ENCODE data around the gene ALG14. TPM values are rescaled to one million over a fixed set of nuclear protein-coding genes. Genes with fewer than 3 reads are reported as not detected.

ALG14 gene
- total RNA-seq, 2 experiments from 2014 or later, result 0.08 to 0.52 TPM

DNA sequence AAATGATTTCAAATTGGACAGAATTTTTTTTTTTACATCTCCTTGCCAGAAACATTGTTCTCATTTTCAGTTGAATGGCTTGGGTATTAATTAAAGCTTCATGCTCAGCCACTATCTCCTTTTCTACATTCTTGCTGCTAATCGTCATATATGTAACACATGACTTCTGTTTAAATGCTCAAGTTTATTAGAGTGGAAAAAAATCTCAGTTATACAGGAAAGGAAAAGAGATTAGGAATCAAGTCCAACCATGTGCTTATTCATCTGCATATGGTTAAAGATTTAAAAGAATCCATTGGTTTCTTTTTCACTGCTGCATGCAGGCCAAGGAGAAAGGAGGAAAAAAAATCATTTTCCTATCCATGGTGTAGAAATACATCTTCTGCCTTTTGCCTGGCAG, 98.5 kb downstream of the ALG14 start:
- Mint-ChIP-seq H3K9me3 (no peaks in the 10 kb centered on the region), H3K4me1 (ENCODE audit: low read depth) (no peaks in the 10 kb centered on the region), H3K27ac (no peak overlapping the region), H3K27me3 (no peaks in the 10 kb centered on the region), H3K4me3 (no peak overlapping the region), H3K36me3 (ENCODE audit: low read depth) (no peaks in the 10 kb centered on the region)
- no peak overlapping the region for H3K4me3 ChIP-seq (ENCODE audit: low read length)
- H3K4me1 ChIP-seq (ENCODE audit: insufficient read depth, low read length), result no peaks in the 10 kb centered on the region
- H3K27ac ChIP-seq (ENCODE audit: low read depth in 1 of 2, low read length in 2 of 2), result no peak overlapping the region
- ATAC-seq (ENCODE audit: poor library complexity) (no peak), DNase-seq (no peak)
- no peaks in the 10 kb centered on the region for H3K9me3 ChIP-seq (ENCODE audit: control insufficient read depth in 1 of 2, insufficient read depth in 1 of 2, low read length in 2 of 2)
- CTCF ChIA-PET, result interaction anchor here (0.7 kb wide), 1 partner anchor 12 kb away, joined by 4 read pairs; no protein-coding TSS in a partner anchor
- intact Hi-C loops (cut with DNase I, micrococcal nuclease), result no loop called here
- no peaks in the 10 kb centered on the region for H3K27me3 ChIP-seq (ENCODE audit: control insufficient read depth in 1 of 2, insufficient read depth in 2 of 2, low read length in 2 of 2)
- POLR2A ChIA-PET, result no interaction called here
- H3K36me3 ChIP-seq (ENCODE audit: insufficient read depth, low read length), result no peaks in the 10 kb centered on the region
- TF ChIP-seq, protein P1, sequence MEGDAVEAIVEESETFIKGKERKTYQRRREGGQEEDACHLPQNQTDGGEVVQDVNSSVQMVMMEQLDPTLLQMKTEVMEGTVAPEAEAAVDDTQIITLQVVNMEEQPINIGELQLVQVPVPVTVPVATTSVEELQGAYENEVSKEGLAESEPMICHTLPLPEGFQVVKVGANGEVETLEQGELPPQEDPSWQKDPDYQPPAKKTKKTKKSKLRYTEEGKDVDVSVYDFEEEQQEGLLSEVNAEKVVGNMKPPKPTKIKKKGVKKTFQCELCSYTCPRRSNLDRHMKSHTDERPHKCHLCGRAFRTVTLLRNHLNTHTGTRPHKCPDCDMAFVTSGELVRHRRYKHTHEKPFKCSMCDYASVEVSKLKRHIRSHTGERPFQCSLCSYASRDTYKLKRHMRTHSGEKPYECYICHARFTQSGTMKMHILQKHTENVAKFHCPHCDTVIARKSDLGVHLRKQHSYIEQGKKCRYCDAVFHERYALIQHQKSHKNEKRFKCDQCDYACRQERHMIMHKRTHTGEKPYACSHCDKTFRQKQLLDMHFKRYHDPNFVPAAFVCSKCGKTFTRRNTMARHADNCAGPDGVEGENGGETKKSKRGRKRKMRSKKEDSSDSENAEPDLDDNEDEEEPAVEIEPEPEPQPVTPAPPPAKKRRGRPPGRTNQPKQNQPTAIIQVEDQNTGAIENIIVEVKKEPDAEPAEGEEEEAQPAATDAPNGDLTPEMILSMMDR (IDR thresholded peaks at IDR 0.05), result no peak

DNA sequence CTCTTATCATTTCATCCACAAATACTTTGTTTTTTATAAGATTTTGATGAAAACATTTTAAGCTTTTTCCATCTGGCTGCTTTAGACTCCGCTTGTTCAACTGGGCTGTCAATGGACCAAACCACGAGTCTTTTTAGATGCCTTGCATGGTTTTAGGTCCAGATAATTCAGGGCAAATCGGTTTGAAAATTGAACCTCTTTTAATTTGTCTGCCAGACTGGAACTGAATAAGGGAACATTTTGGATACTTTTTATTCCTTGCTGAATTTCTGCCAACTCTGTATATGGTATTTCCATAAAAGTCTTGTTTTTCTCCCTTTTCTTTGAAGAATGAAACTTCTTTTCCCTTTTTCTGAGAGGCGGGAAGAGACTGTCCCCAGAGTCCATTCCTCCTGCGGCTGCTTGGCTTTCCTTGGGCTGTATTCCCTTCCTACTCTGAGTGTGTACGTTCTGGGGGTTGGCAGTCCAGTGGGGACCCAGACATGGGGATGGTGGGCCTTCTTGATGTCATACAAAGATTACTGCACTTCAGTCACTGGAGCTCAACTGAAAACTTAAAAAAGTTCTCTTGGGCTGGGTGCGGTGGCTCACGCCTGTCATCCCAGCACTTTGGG, 99.3 kb downstream of the ALG14 start:
- no peaks in the 10 kb centered on the region for H3K36me3 ChIP-seq (ENCODE audit: insufficient read depth, low read length)
- ChIA-PET POLR2A (no interaction called here), CTCF (no interaction called here)
- intact Hi-C loops (cut with DNase I, micrococcal nuclease), result no loop called here
- H3K9me3 ChIP-seq (ENCODE audit: control insufficient read depth in 1 of 2, insufficient read depth in 1 of 2, low read length in 2 of 2), result no peaks in the 10 kb centered on the region
- H3K9me3 Mint-ChIP-seq, result no peaks in the 10 kb centered on the region
- H3K4me1 Mint-ChIP-seq (ENCODE audit: low read depth), result no peaks in the 10 kb centered on the region
- H3K27me3 Mint-ChIP-seq, result no peaks in the 10 kb centered on the region
- ATAC-seq (ENCODE audit: poor library complexity) (no peak), DNase-seq (no peak)
- H3K4me1 ChIP-seq (ENCODE audit: insufficient read depth, low read length), result no peaks in the 10 kb centered on the region
- no peak overlapping the region for H3K4me3 Mint-ChIP-seq
- H3K27ac ChIP-seq (ENCODE audit: low read depth in 1 of 2, low read length in 2 of 2), result no peak overlapping the region
- no peak overlapping the region for H3K27ac Mint-ChIP-seq
- no peaks in the 10 kb centered on the region for H3K27me3 ChIP-seq (ENCODE audit: control insufficient read depth in 1 of 2, insufficient read depth in 2 of 2, low read length in 2 of 2)
- H3K4me3 ChIP-seq (ENCODE audit: low read length), result no peak overlapping the region
- TF ChIP-seq, protein P1 (IDR thresholded peaks at IDR 0.05), result no peak
- H3K36me3 Mint-ChIP-seq (ENCODE audit: low read depth), result no peaks in the 10 kb centered on the region

DNA sequence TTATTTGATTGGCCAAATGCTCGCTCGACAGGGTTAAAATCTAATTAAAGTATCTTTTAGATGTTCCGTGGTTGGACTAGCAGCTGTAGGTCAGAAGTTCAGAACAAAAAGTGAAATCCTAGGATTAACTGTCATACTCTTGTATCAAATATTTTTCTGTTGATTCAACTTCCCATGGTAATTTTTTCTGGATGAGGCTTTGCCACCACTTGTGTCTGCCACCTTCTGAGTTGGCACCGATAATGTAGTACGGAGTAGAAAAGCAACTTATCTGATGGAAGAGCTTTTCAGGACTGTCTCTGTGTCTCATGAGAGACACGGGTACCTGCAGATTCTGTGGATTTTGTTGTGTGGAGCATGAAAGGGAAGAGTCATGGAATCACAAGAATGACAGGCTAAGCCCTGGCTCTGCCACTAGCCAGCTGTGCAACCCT, 101.2 kb downstream of the ALG14 start:
- Mint-ChIP-seq H3K4me1 (ENCODE audit: low read depth) (no peaks in the 10 kb centered on the region), H3K9me3 (no peaks in the 10 kb centered on the region), H3K4me3 (no peak overlapping the region), H3K36me3 (ENCODE audit: low read depth) (no peaks in the 10 kb centered on the region), H3K27ac (no peak overlapping the region), H3K27me3 (no peaks in the 10 kb centered on the region)
- ATAC-seq (ENCODE audit: poor library complexity) (no peak), DNase-seq (no peak)
- CTCF ChIA-PET, result no interaction called here
- POLR2A ChIA-PET, result no interaction called here
- intact Hi-C loops (cut with DNase I, micrococcal nuclease), result no loop called here
- no peak overlapping the region for H3K27ac ChIP-seq (ENCODE audit: low read depth in 1 of 2, low read length in 2 of 2)
- TF ChIP-seq, protein P1 (IDR thresholded peaks at IDR 0.05), result no peak
- H3K9me3 ChIP-seq (ENCODE audit: control insufficient read depth in 1 of 2, insufficient read depth in 1 of 2, low read length in 2 of 2), result no peaks in the 10 kb centered on the region
- no peak overlapping the region for H3K4me3 ChIP-seq (ENCODE audit: low read length)
- H3K4me1 ChIP-seq (ENCODE audit: insufficient read depth, low read length), result no peaks in the 10 kb centered on the region
- H3K36me3 ChIP-seq (ENCODE audit: insufficient read depth, low read length), result no peaks in the 10 kb centered on the region
- no peaks in the 10 kb centered on the region for H3K27me3 ChIP-seq (ENCODE audit: control insufficient read depth in 1 of 2, insufficient read depth in 2 of 2, low read length in 2 of 2)
